ENCODE measurements around the gene MAP1S. TPM values are rescaled to one million over a fixed set of nuclear protein-coding genes. Genes with fewer than 3 reads are reported as not detected.

MAP1S gene
- polyA plus RNA-seq, 4 donors, result 18.0 to 26.4 (median 21.9) TPM

DNA sequence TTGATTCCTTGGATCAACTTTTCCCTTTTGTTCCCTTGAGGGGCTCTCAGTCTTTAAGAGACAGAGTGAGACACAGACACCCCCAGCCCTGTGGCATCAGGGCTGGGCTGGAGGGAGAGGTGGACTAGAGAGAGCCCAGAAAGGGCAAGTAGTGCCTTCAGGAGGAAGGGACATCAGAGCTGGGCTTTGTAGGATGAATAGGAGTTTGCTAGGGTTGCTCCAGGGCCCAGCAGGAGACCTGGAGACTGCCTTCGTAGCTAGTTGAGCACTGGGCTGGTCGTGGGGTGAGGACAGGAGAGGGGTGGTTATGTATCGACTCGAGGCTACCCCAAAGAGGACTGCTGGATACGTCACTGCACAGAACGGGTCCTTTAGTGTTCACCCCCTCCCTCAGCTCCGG lies 5.4 kb downstream of the MAP1S start:
- no peaks in the 10 kb centered on the region for H3K27me3 ChIP-seq (ENCODE audit: control insufficient read depth in 3 of 3, insufficient read depth in 3 of 3, low read length in 3 of 3)
- H3K4me3 ChIP-seq (ENCODE audit: low read depth in 1 of 3, low read length in 3 of 3), result no peak overlapping the region
- DNase-seq (no peak), FAIRE-seq (no peak)
- no peaks in the 10 kb centered on the region for H3K9me3 ChIP-seq (ENCODE audit: control insufficient read depth in 2 of 2, insufficient read depth in 1 of 2, low read depth in 1 of 2, low read length in 1 of 2)
- H3K4me1 ChIP-seq (ENCODE audit: control insufficient read depth in 3 of 3, insufficient read depth in 2 of 3, low read depth in 1 of 3, low read length in 2 of 3), result peaks cover 7 to 8% (median 7%) of the 10 kb centered on the region in 3 donors
- 96 to 98% (median 97%) methylated on average over 7 of the region's 7 CpGs for WGBS, 3 donors
- peaks cover 25 to 83% (median 29%) of the 10 kb centered on the region in 3 donors for H3K36me3 ChIP-seq (ENCODE audit: control insufficient read depth in 3 of 3, insufficient read depth in 2 of 3, low read depth in 1 of 3, low read length in 3 of 3)
- no peak overlapping the region for H3K27ac ChIP-seq (ENCODE audit: low read depth in 1 of 3, low read length in 2 of 3)

DNA sequence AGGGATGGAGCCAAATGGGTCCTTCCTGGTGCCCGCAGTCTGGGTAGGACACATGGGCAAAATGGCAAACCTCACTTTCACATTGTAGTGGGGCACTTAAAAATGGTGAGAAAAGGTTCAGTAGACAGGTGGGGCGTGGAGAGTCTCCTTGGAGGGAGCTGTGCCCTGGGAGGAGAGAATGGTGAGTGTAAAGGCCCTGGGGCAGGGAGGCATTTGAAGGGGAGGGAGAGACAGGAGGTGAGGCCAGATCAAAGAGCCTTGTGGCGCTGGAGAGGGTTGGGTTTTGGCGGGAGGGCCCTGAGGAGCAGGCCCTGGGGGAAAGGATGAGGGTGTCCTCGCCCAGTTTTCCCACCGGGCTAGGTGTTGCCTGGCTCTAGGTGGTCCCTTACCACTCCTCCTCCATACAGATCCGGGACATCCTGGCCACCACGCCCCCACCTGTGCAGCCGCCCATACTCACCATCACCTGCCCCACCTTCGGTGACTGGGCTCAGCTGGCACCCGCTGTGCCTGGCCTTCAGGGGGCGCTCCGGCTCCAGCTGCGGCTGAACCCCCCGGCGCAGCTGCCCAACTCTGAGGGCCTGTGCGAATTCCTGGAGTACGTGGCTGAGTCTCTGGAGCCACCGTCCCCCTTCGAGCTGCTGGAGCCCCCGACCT lies 6.3 kb downstream of the MAP1S start:
- Histone ChIP-seq H3K4me1 (ENCODE audit: control insufficient read depth in 3 of 3, insufficient read depth in 2 of 3, low read depth in 1 of 3, low read length in 2 of 3) (peaks cover 3 to 8% (median 5%) of the 10 kb centered on the region in 3 donors), H3K36me3 (ENCODE audit: control insufficient read depth in 3 of 3, insufficient read depth in 2 of 3, low read depth in 1 of 3, low read length in 3 of 3) (peaks cover 25 to 85% (median 29%) of the 10 kb centered on the region in 3 donors), H3K9me3 (ENCODE audit: control insufficient read depth in 2 of 2, insufficient read depth in 1 of 2, low read depth in 1 of 2, low read length in 1 of 2) (no peaks in the 10 kb centered on the region), H3K27ac (ENCODE audit: low read depth in 1 of 3, low read length in 2 of 3) (no peak overlapping the region), H3K27me3 (ENCODE audit: control insufficient read depth in 3 of 3, insufficient read depth in 3 of 3, low read length in 3 of 3) (no peaks in the 10 kb centered on the region), H3K4me3 (ENCODE audit: low read depth in 1 of 3, low read length in 3 of 3) (no peak overlapping the region)
- WGBS, 3 donors, result 83 to 86% (median 84%) methylated on average over 19 to 21 of the region's 21 CpGs
- DNase-seq, result no peak
- FAIRE-seq, result no peak

DNA sequence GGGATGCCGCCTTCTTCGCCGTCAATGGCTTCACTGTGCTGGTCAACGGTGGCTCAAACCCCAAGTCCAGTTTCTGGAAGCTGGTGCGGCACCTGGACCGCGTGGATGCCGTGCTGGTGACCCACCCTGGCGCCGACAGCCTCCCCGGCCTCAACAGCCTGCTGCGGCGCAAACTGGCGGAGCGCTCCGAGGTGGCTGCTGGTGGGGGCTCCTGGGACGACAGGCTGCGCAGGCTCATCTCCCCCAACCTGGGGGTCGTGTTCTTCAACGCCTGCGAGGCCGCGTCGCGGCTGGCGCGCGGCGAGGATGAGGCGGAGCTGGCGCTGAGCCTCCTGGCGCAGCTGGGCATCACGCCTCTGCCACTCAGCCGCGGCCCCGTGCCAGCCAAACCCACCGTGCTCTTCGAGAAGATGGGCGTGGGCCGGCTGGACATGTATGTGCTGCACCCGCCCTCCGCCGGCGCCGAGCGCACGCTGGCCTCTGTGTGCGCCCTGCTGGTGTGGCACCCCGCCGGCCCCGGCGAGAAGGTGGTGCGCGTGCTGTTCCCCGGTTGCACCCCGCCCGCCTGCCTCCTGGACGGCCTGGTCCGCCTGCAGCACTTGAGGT lies 7.0 kb downstream of the MAP1S start:
- H3K4me3 ChIP-seq (ENCODE audit: low read depth in 1 of 3, low read length in 3 of 3), result no peak overlapping the region
- 95 to 96% (median 95%) methylated on average over 54 to 59 of the region's 59 CpGs for WGBS, 3 donors
- no peaks in the 10 kb centered on the region for H3K9me3 ChIP-seq (ENCODE audit: control insufficient read depth in 2 of 2, insufficient read depth in 1 of 2, low read depth in 1 of 2, low read length in 1 of 2)
- FAIRE-seq (no peak), DNase-seq (no peak)
- no peak overlapping the region for H3K27ac ChIP-seq (ENCODE audit: low read depth in 1 of 3, low read length in 2 of 3)
- H3K27me3 ChIP-seq (ENCODE audit: control insufficient read depth in 3 of 3, insufficient read depth in 3 of 3, low read length in 3 of 3), result no peaks in the 10 kb centered on the region
- peaks cover 25 to 81% (median 31%) of the 10 kb centered on the region in 3 donors for H3K36me3 ChIP-seq (ENCODE audit: control insufficient read depth in 3 of 3, insufficient read depth in 2 of 3, low read depth in 1 of 3, low read length in 3 of 3)
- peaks cover 0 to 5% (median 0%) of the 10 kb centered on the region in 3 donors for H3K4me1 ChIP-seq (ENCODE audit: control insufficient read depth in 3 of 3, insufficient read depth in 2 of 3, low read depth in 1 of 3, low read length in 2 of 3)

DNA sequence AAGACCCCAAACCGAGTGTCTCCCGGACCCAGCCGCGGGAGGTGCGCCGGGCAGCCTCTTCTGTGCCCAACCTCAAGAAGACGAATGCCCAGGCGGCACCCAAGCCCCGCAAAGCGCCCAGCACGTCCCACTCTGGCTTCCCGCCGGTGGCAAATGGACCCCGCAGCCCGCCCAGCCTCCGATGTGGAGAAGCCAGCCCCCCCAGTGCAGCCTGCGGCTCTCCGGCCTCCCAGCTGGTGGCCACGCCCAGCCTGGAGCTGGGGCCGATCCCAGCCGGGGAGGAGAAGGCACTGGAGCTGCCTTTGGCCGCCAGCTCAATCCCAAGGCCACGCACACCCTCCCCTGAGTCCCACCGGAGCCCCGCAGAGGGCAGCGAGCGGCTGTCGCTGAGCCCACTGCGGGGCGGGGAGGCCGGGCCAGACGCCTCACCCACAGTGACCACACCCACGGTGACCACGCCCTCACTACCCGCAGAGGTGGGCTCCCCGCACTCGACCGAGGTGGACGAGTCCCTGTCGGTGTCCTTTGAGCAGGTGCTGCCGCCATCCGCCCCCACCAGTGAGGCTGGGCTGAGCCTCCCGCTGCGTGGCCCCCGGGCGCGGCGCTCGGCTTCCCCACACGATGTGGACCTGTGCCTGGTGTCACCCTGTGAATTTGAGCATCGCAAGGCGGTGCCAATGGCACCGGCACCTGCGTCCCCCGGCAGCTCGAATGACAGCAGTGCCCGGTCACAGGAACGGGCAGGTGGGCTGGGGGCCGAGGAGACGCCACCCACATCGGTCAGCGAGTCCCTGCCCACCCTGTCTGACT lies 7.9 kb downstream of the MAP1S start:
- FAIRE-seq, result no peak
- Histone ChIP-seq H3K36me3 (ENCODE audit: control insufficient read depth in 3 of 3, insufficient read depth in 2 of 3, low read depth in 1 of 3, low read length in 3 of 3) (peaks cover 25 to 75% (median 32%) of the 10 kb centered on the region in 3 donors), H3K27ac (ENCODE audit: low read depth in 1 of 3, low read length in 2 of 3) (no peak overlapping the region), H3K9me3 (ENCODE audit: control insufficient read depth in 2 of 2, insufficient read depth in 1 of 2, low read depth in 1 of 2, low read length in 1 of 2) (no peaks in the 10 kb centered on the region), H3K27me3 (ENCODE audit: control insufficient read depth in 3 of 3, insufficient read depth in 3 of 3, low read length in 3 of 3) (no peaks in the 10 kb centered on the region), H3K4me1 (ENCODE audit: control insufficient read depth in 3 of 3, insufficient read depth in 2 of 3, low read depth in 1 of 3, low read length in 2 of 3) (no peaks in the 10 kb centered on the region), H3K4me3 (ENCODE audit: low read depth in 1 of 3, low read length in 3 of 3) (no peak overlapping the region)
- DNase-seq, result no peak
- 89 to 91% (median 89%) methylated on average over 53 to 62 of the region's 62 CpGs for WGBS, 3 donors

DNA sequence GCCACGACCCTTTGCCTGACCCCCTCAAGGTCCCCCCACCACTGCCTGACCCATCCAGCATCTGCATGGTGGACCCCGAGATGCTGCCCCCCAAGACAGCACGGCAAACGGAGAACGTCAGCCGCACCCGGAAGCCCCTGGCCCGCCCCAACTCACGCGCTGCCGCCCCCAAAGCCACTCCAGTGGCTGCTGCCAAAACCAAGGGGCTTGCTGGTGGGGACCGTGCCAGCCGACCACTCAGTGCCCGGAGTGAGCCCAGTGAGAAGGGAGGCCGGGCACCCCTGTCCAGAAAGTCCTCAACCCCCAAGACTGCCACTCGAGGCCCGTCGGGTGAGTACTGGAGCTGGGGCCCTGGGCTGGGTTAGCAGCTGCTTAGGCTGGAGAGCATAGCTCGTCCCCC lies 8.6 kb downstream of the MAP1S start:
- H3K4me1 ChIP-seq (ENCODE audit: control insufficient read depth in 3 of 3, insufficient read depth in 2 of 3, low read depth in 1 of 3, low read length in 2 of 3), result no peaks in the 10 kb centered on the region
- H3K9me3 ChIP-seq (ENCODE audit: control insufficient read depth in 2 of 2, insufficient read depth in 1 of 2, low read depth in 1 of 2, low read length in 1 of 2), result no peaks in the 10 kb centered on the region
- FAIRE-seq, result no peak
- H3K27me3 ChIP-seq (ENCODE audit: control insufficient read depth in 3 of 3, insufficient read depth in 3 of 3, low read length in 3 of 3), result no peaks in the 10 kb centered on the region
- H3K4me3 ChIP-seq (ENCODE audit: low read depth in 1 of 3, low read length in 3 of 3), result no peak overlapping the region
- peaks cover 25 to 77% (median 32%) of the 10 kb centered on the region in 3 donors for H3K36me3 ChIP-seq (ENCODE audit: control insufficient read depth in 3 of 3, insufficient read depth in 2 of 3, low read depth in 1 of 3, low read length in 3 of 3)
- DNase-seq, result no peak
- 93 to 98% (median 94%) methylated on average over 19 of the region's 19 CpGs for WGBS, 3 donors
- no peak overlapping the region for H3K27ac ChIP-seq (ENCODE audit: low read depth in 1 of 3, low read length in 2 of 3)

DNA sequence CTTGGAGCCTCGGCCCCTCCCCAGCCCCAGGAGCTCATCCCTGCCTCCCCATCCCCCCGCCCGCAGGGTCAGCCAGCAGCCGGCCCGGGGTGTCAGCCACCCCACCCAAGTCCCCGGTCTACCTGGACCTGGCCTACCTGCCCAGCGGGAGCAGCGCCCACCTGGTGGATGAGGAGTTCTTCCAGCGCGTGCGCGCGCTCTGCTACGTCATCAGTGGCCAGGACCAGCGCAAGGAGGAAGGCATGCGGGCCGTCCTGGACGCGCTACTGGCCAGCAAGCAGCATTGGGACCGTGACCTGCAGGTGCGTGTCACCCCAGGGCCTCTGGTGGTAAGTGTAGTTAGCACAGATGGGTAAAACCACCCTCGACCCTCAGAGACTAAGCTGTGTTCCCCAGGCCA lies 13.8 kb downstream of the MAP1S start:
- DNase-seq (no peak), FAIRE-seq (no peak)
- Histone ChIP-seq H3K27me3 (ENCODE audit: control insufficient read depth in 3 of 3, insufficient read depth in 3 of 3, low read length in 3 of 3) (no peaks in the 10 kb centered on the region), H3K4me3 (ENCODE audit: low read depth in 1 of 3, low read length in 3 of 3) (no peak overlapping the region), H3K36me3 (ENCODE audit: control insufficient read depth in 3 of 3, insufficient read depth in 2 of 3, low read depth in 1 of 3, low read length in 3 of 3) (peaks cover 10 to 62% (median 10%) of the 10 kb centered on the region in 3 donors), H3K4me1 (ENCODE audit: control insufficient read depth in 3 of 3, insufficient read depth in 2 of 3, low read depth in 1 of 3, low read length in 2 of 3) (no peaks in the 10 kb centered on the region), H3K9me3 (ENCODE audit: control insufficient read depth in 2 of 2, insufficient read depth in 1 of 2, low read depth in 1 of 2, low read length in 1 of 2) (no peaks in the 10 kb centered on the region), H3K27ac (ENCODE audit: low read depth in 1 of 3, low read length in 2 of 3) (no peak overlapping the region)
- WGBS, 3 donors, result 94 to 96% (median 96%) methylated on average over 21 to 22 of the region's 22 CpGs

DNA sequence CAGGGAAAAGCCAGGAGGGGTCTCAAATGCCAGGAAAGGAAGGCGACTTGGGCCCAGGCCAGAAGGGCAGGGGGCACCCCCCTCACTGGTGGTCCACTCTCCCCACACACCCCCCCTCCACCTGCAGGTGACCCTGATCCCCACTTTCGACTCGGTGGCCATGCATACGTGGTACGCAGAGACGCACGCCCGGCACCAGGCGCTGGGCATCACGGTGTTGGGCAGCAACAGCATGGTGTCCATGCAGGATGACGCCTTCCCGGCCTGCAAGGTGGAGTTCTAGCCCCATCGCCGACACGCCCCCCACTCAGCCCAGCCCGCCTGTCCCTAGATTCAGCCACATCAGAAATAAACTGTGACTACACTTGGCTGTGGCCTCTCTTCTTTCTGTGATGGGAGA lies 14.9 kb downstream of the MAP1S start:
- Histone ChIP-seq H3K4me3 (ENCODE audit: low read depth in 1 of 3, low read length in 3 of 3) (no peak overlapping the region), H3K4me1 (ENCODE audit: control insufficient read depth in 3 of 3, insufficient read depth in 2 of 3, low read depth in 1 of 3, low read length in 2 of 3) (no peaks in the 10 kb centered on the region), H3K9me3 (ENCODE audit: control insufficient read depth in 2 of 2, insufficient read depth in 1 of 2, low read depth in 1 of 2, low read length in 1 of 2) (no peaks in the 10 kb centered on the region), H3K27me3 (ENCODE audit: control insufficient read depth in 3 of 3, insufficient read depth in 3 of 3, low read length in 3 of 3) (no peaks in the 10 kb centered on the region), H3K36me3 (ENCODE audit: control insufficient read depth in 3 of 3, insufficient read depth in 2 of 3, low read depth in 1 of 3, low read length in 3 of 3) (peaks cover 8 to 53% (median 9%) of the 10 kb centered on the region in 3 donors), H3K27ac (ENCODE audit: low read depth in 1 of 3, low read length in 2 of 3) (no peak overlapping the region)
- DNase-seq (no peak), FAIRE-seq (no peak)
- 94 to 97% (median 96%) methylated on average over 15 to 16 of the region's 16 CpGs for WGBS, 3 donors

DNA sequence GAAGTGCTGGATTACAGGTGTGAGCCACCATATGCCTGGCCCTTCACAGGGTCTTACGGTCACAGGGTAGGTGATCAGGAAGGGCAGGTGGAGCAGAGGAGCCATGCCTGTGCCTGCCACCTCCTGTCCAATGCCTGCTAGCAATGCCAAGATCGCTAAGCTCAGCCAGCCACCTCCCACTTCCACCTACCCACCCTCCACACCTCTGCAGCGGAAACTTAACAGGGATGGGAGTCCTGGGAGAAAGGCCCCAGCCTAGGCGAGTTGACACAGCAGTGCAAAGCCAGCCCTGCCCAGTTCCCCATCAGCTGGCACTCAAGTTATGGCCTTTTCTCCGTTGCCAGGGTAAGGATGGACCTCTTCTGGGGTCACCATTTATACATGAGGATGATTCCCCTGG lies 16.1 kb downstream of the MAP1S start:
- no peak for DNase-seq
- 95 to 96% (median 96%) methylated on average over 5 of the region's 5 CpGs for WGBS, 3 donors
- no peaks in the 10 kb centered on the region for H3K27me3 ChIP-seq (ENCODE audit: control insufficient read depth in 3 of 3, insufficient read depth in 3 of 3, low read length in 3 of 3)
- no peak overlapping the region for H3K4me3 ChIP-seq (ENCODE audit: low read depth in 1 of 3, low read length in 3 of 3)
- no peaks in the 10 kb centered on the region for H3K9me3 ChIP-seq (ENCODE audit: control insufficient read depth in 2 of 2, insufficient read depth in 1 of 2, low read depth in 1 of 2, low read length in 1 of 2)
- FAIRE-seq, result no peak
- peaks cover 7 to 46% (median 8%) of the 10 kb centered on the region in 3 donors for H3K36me3 ChIP-seq (ENCODE audit: control insufficient read depth in 3 of 3, insufficient read depth in 2 of 3, low read depth in 1 of 3, low read length in 3 of 3)
- no peak overlapping the region for H3K27ac ChIP-seq (ENCODE audit: low read depth in 1 of 3, low read length in 2 of 3)
- no peaks in the 10 kb centered on the region for H3K4me1 ChIP-seq (ENCODE audit: control insufficient read depth in 3 of 3, insufficient read depth in 2 of 3, low read depth in 1 of 3, low read length in 2 of 3)
